Keratinocyte (primary cell): ENCODE data around the gene GBP7. TPM values are rescaled to one million over a fixed set of nuclear protein-coding genes. Genes with fewer than 3 reads are reported as not detected.
"Not testable (repeated sequence)": the region's sequence is repeated elsewhere in the genome, so short reads cannot be mapped to it uniquely, and the experiment has no call there.

Experiments
- DNase-seq: peaks from one replicate; pipeline ENCODE4 v3.0.0-alpha.2; 2011; ENCODE audit warnings: low read depth, missing footprints, low spot score
- FAIRE-seq: peaks from 2 replicates; lab custom pipeline; 2011; peaks lifted over from hg19 to GRCh38; lab: Jason Lieb, UNC
- H2AFZ ChIP-seq: 2 replicates; pipeline ENCODE4 v1.6.0; 2012; ENCODE audit warnings: low read length, control low read depth, inconsistent platforms; ENCODE audit not compliant: control insufficient read depth
- H3K27ac ChIP-seq: 2 replicates; pipeline ENCODE4 v1.5.1; 2011; ENCODE audit warnings: low read length; ENCODE audit not compliant: control insufficient read depth, insufficient read depth
- H3K27me3 ChIP-seq: 3 replicates; pipeline ENCODE4 v1.6.0; 2011; ENCODE audit warnings: low read length; ENCODE audit not compliant: control insufficient read depth, insufficient read depth; ENCODE audit errors: extremely low read depth
- H3K36me3 ChIP-seq, 2 experiments: 2 replicates in 1 of 2; 3 replicates in 1 of 2; pipeline ENCODE4 v1.5.1; 2011; ENCODE audit warnings: low read length in 2 of 2, mild to moderate bottlenecking in 1 of 2; ENCODE audit not compliant: control insufficient read depth in 2 of 2, insufficient read depth in 2 of 2; ENCODE audit errors: extremely low read depth in 1 of 2
- H3K4me1 ChIP-seq: 3 replicates; pipeline ENCODE4 v1.5.1; 2011; ENCODE audit warnings: low read length; ENCODE audit not compliant: control insufficient read depth, insufficient read depth; ENCODE audit errors: extremely low read depth
- H3K4me2 ChIP-seq: 3 replicates; pipeline ENCODE4 v1.6.0; 2011; ENCODE audit warnings: low read depth, low read length; ENCODE audit not compliant: control insufficient read depth, insufficient read depth; ENCODE audit errors: extremely low read depth
- H3K4me3 ChIP-seq, 3 experiments: fragments of 200-600 bp in 1 of 3; sonication (generic) in 1 of 3; 2 replicates in 2 of 3; 3 replicates in 1 of 3; pipeline ENCODE4 v1.5.1; 2011 to 2016; ENCODE audit warnings: low read length in 3 of 3, mild to moderate bottlenecking in 3 of 3, control low read depth in 2 of 3, inconsistent platforms in 1 of 3, low read depth in 1 of 3, mixed read lengths in 1 of 3, mixed run types in 1 of 3, moderate library complexity in 1 of 3; ENCODE audit not compliant: control insufficient read depth in 2 of 3, insufficient read depth in 2 of 3; ENCODE audit errors: extremely low read depth in 1 of 3
- H3K79me2 ChIP-seq: 2 replicates; pipeline ENCODE4 v1.6.0; 2012; ENCODE audit warnings: low read length; ENCODE audit not compliant: control insufficient read depth, insufficient read depth
- H3K9ac ChIP-seq: 3 replicates; pipeline ENCODE4 v1.6.0; 2011; ENCODE audit warnings: low read length; ENCODE audit not compliant: control insufficient read depth, insufficient read depth; ENCODE audit errors: extremely low read depth
- H3K9me1 ChIP-seq: 3 replicates; pipeline ENCODE4 v1.6.0; 2011; ENCODE audit warnings: low read length; ENCODE audit not compliant: control insufficient read depth, insufficient read depth; ENCODE audit errors: extremely low read depth
- H3K9me3 ChIP-seq: 2 replicates; pipeline ENCODE4 v1.5.1; 2012; ENCODE audit warnings: low read depth, low read length; ENCODE audit not compliant: control insufficient read depth
- H4K20me1 ChIP-seq: 3 replicates; pipeline ENCODE4 v1.6.0; 2011; ENCODE audit warnings: low read length; ENCODE audit not compliant: control insufficient read depth, insufficient read depth; ENCODE audit errors: extremely low read depth
- EZH2 ChIP-seq: IDR thresholded peaks from one replicate; pipeline ENCODE4 v1.6.1; 2012; ENCODE audit warnings: inconsistent platforms, mild to moderate bottlenecking, low read length, moderate library complexity
- dilution Hi-C: fragments of 300-500 bp; cut with MboI; formaldehyde crosslinking; loops from one replicate; pipeline ENCODE4 v1.7.0; 2020; ENCODE audit warnings: low sequenced_read_pairs; ENCODE audit not compliant: extremely low pct_ligation_motif_present
- polyA plus RNA-seq, 5 experiments: library from polyadenylated mRNA; depleted of rRNA in 3 of 5; stranded (reverse) in 3 of 5; stranded (forward) in 1 of 5; unstranded in 1 of 5; fragments of >200 nt; gene quantifications; 1 replicate in 1 of 5; 2 replicates in 3 of 5; 3 replicates in 1 of 5; pipeline versions ENCODE4 v1.2.1 to v1.2.3, GENCODE V29; 2011 to 2012; ENCODE audit warnings: missing spikeins in 2 of 5, low read depth in 1 of 5, low replicate concordance in 1 of 5
- TF ChIP-seq, protein P1 (sequence below), 3 experiments: IDR thresholded peaks in 1 of 3; conservative IDR thresholded peaks in 1 of 3; optimal IDR thresholded peaks in 1 of 3; 2 replicates in 2 of 3; 3 replicates in 1 of 3; pipeline versions ENCODE3 to v1.5.1; 2011; ENCODE audit warnings: low read length in 3 of 3, mild to moderate bottlenecking in 3 of 3, moderate library complexity in 2 of 3, control low read depth in 1 of 3, inconsistent platforms in 1 of 3; ENCODE audit not compliant: insufficient read depth in 2 of 3; ENCODE audit errors: extremely low read depth in 1 of 3

GBP7 gene
- polyA plus RNA-seq, 1 donor (not counting 4 experiments of a cell fraction or from before 2014, with no cell fraction given): not detected

DNA sequence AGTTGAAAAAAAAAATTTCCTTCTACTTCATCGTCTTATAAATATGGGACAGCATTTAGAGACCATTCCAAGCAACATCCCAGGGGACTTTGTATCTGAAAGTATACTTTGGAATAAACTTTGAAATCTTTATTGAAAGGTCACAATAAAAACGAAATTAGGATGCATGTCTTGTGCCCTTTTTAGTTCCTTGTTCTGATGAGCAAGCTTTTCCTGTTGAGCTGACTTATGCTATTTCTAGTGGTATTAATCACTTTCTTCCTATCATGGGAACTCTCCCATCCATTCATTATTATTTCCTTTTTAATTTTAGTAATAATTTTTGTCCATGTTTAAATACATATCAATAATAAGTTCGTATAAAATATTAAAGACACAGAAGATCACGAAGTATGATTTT lies 45.9 kb downstream of the GBP7 start:
- H3K9ac ChIP-seq: no peak overlapping the region
- dilution Hi-C loops: no loop called here
- no peak overlapping the region for H3K4me2 ChIP-seq
- no peak overlapping the region for H2AFZ ChIP-seq
- DNase-seq (no peak), FAIRE-seq (no peak)
- no peaks in the 10 kb centered on the region for H3K36me3 ChIP-seq
- H3K4me3 ChIP-seq: no peak overlapping the region
- H3K4me1 ChIP-seq: peaks cover 8% of the 10 kb centered on the region
- no peaks in the 10 kb centered on the region for H3K9me1 ChIP-seq
- H3K27ac ChIP-seq: no peak overlapping the region
- no peaks in the 10 kb centered on the region for H3K9me3 ChIP-seq
- H3K27me3 ChIP-seq: no peaks in the 10 kb centered on the region
- TF ChIP-seq, protein P1, sequence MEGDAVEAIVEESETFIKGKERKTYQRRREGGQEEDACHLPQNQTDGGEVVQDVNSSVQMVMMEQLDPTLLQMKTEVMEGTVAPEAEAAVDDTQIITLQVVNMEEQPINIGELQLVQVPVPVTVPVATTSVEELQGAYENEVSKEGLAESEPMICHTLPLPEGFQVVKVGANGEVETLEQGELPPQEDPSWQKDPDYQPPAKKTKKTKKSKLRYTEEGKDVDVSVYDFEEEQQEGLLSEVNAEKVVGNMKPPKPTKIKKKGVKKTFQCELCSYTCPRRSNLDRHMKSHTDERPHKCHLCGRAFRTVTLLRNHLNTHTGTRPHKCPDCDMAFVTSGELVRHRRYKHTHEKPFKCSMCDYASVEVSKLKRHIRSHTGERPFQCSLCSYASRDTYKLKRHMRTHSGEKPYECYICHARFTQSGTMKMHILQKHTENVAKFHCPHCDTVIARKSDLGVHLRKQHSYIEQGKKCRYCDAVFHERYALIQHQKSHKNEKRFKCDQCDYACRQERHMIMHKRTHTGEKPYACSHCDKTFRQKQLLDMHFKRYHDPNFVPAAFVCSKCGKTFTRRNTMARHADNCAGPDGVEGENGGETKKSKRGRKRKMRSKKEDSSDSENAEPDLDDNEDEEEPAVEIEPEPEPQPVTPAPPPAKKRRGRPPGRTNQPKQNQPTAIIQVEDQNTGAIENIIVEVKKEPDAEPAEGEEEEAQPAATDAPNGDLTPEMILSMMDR (optimal IDR thresholded peaks at IDR 0.05 in 1 of 3, IDR thresholded peaks at IDR 0.05 in 1 of 3, conservative IDR thresholded peaks at IDR 0.05 in 1 of 3; ENCODE audit: extremely low read depth in 1 of 3, insufficient read depth in 2 of 3, low read length in 3 of 3): no peak
- no peak for TF ChIP-seq EZH2
- no peaks in the 10 kb centered on the region for H3K79me2 ChIP-seq
- H4K20me1 ChIP-seq: no peaks in the 10 kb centered on the region

DNA sequence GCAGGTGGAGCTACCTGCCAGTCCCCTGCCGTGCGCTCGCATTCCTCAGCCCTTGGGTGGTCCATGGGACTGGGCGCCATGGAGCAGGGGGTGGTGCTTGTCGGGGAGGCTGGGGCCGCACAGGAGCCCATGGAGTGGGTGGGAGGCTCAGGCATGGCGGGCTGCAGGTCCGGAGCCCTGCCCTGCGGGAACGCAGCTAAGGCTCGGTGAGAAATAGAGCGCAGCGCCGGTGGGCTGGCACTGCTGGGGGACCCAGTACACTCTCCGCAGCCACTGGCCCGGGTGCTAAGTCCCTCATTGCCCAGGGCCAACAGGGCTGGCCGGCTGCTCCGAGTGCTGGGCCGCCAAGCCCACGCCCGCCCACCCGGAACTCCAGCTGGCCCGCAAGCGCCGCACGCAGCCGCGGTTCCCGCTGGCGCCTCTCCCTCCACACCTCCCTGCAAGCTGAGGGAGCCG lies 47.8 kb downstream of the GBP7 start:
- H3K4me2 ChIP-seq, DNase-seq, H4K20me1 ChIP-seq, H3K27ac ChIP-seq, H3K9me1 ChIP-seq, H3K27me3 ChIP-seq, H3K9me3 ChIP-seq, H3K36me3 ChIP-seq, FAIRE-seq, H3K4me1 ChIP-seq, H3K4me3 ChIP-seq, H3K79me2 ChIP-seq, H2AFZ ChIP-seq, dilution Hi-C loops, H3K9ac ChIP-seq: not testable (repeated sequence)

DNA sequence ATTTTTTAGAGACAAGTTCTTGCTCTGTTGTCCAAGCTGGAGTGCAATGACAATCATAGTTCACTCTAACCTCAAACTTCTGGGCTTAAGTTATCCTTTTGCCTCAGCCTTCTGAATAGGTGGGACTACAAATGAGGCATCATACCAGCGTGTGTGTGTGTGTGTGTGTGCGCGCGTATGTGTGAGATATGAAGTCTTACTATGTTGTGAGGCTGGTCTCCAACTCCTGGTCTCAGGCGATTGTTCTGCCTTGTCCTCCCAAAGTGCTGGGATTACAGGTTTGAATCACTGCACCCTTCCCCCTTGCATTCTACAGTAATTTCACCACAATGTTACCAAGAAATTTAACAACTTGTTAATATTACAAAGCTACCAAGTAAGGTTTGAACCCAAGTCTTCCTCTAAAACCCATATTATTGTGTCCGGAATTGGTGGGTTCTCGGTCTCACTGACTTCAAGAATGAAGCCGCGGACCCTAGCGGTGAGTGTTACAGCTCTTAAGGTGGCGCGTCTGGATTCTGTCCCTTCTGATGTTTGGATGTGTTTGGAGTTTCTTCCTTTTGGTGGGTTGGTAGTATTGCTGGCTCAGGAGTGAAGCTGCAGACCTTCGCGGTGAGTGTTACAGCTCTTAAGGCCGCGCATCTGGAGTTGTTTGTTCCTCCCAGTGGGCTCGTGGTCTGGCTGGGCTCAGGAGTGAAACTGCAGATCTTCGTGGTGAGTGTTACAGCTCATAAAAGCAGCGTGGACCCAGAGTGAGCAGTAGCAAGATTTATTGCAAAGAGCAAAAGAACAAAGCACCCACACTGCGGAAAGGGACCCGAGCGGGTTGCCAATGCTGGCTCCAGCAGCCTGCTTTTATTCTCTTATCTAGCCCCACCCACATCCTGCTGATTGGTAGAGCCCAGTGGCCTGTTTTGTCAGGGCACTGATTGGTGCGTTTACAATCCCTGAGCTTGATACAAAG lies 48.9 kb downstream of the GBP7 start:
- DNase-seq, H3K4me1 ChIP-seq, H4K20me1 ChIP-seq, H2AFZ ChIP-seq, H3K36me3 ChIP-seq, H3K9me3 ChIP-seq, dilution Hi-C loops, H3K4me2 ChIP-seq, H3K79me2 ChIP-seq, H3K9me1 ChIP-seq, H3K9ac ChIP-seq, H3K27ac ChIP-seq, H3K4me3 ChIP-seq, FAIRE-seq, H3K27me3 ChIP-seq: not testable (repeated sequence)
